Peyer's patch (tissue), 4 donors: Measurements from ENCODE around the gene MARCHF9.

Source experiments
- CTCF ChIP-seq, 6 experiments: fragments of 450-650 bp in 4 of 6; fragments of 200-600 bp in 2 of 6; sonication (generic) in 1 of 6; IDR thresholded peaks; one replicate each; pipeline ENCODE4 v1.5.1; 2017 to 2019; ENCODE audit warnings: antibody characterized with exemption in 6 of 6, mild to moderate bottlenecking in 3 of 6, moderate library complexity in 1 of 6
- POLR2A ChIP-seq, 2 donors: fragments of 450-650 bp; IDR thresholded peaks; one replicate each; pipeline ENCODE4 v1.5.1; 2017; ENCODE audit warnings: antibody characterized with exemption in 2 of 2, mild to moderate bottlenecking in 2 of 2, moderate library complexity in 2 of 2

- TF ChIP-seq POLR2A (IDR thresholded peaks at IDR 0.05), result no peak
- no peak for TF ChIP-seq CTCF (IDR thresholded peaks at IDR 0.05)
Measured at GRCh38 chr12:57738661-57739237, 16.2 kb upstream of the MARCHF9 start, which contains the start of gene AGAP2.
